HepG2 (cell line): ENCODE results near the gene MLN. TPM values are rescaled to one million over a fixed set of nuclear protein-coding genes. Genes with fewer than 3 reads are reported as not detected.
A peak's percentile ranks its signal among the peaks of the same experiment; 100 is the strongest.

Experiments
- ADNP ChIP-seq: sonication (generic); formaldehyde crosslinking; IDR thresholded peaks from 2 replicates; pipeline ENCODE4 v1.4.0; 2020; ENCODE audit warnings: missing genetic modification reagents
- CCDC6 ChIP-seq: sonication (generic); formaldehyde crosslinking; IDR thresholded peaks from 2 replicates; pipeline ENCODE4 v1.8.1; 2022; ENCODE audit warnings: mild to moderate bottlenecking, missing genetic modification reagents, moderate library complexity
- FOXM1 ChIP-seq: sonication (generic); formaldehyde crosslinking; IDR thresholded peaks from 2 replicates; pipeline ENCODE4 v1.5.0; 2020; ENCODE audit warnings: missing genetic modification reagents
- HDAC1 ChIP-seq: sonication (generic); formaldehyde crosslinking; IDR thresholded peaks from 2 replicates; pipeline ENCODE4 v1.5.1; 2020; ENCODE audit warnings: mild to moderate bottlenecking, missing genetic modification reagents
- MAFG ChIP-seq: sonication (generic); formaldehyde crosslinking; IDR thresholded peaks from 2 replicates; pipeline ENCODE4 v1.5.1; 2020; ENCODE audit warnings: mild to moderate bottlenecking, missing genetic modification reagents
- RARA ChIP-seq: IDR thresholded peaks from 2 replicates; pipeline ENCODE4 v1.6.1; 2016; ENCODE audit warnings: missing genetic modification reagents, missing compliant biosample characterization
- SAP130 ChIP-seq: IDR thresholded peaks from 2 replicates; pipeline ENCODE4 v1.6.1; 2016; ENCODE audit warnings: low read depth
- TAF15 ChIP-seq: fragments of 200-400 bp; formaldehyde crosslinking; IDR thresholded peaks from one replicate; pipeline ENCODE4 v1.6.1; 2018; ENCODE audit warnings: mild to moderate bottlenecking, low read depth, low read length; ENCODE audit not compliant: poor library complexity, severe bottlenecking
- TOPORS ChIP-seq: sonication (generic); formaldehyde crosslinking; IDR thresholded peaks from 2 replicates; pipeline ENCODE4 v1.8.0; 2023; ENCODE audit warnings: mild to moderate bottlenecking, missing genetic modification reagents
- ZFY ChIP-seq: sonication (generic); formaldehyde crosslinking; IDR thresholded peaks from 2 replicates; pipeline ENCODE4 v1.4.0; 2020; ENCODE audit warnings: missing genetic modification reagents
- ZMYM4 ChIP-seq: sonication (generic); formaldehyde crosslinking; IDR thresholded peaks from 2 replicates; pipeline ENCODE4 v1.8.1; 2023; ENCODE audit warnings: mild to moderate bottlenecking, missing genetic modification reagents
- ZNF225 ChIP-seq: sonication (generic); formaldehyde crosslinking; IDR thresholded peaks from 2 replicates; pipeline ENCODE4 v1.4.0; 2020; ENCODE audit warnings: mild to moderate bottlenecking, missing genetic modification reagents
- ZNF263 ChIP-seq: sonication (generic); formaldehyde crosslinking; IDR thresholded peaks from 2 replicates; pipeline ENCODE4 v1.4.0; 2020; ENCODE audit warnings: missing genetic modification reagents
- ZNF317 ChIP-seq: sonication (generic); formaldehyde crosslinking; IDR thresholded peaks from 2 replicates; pipeline ENCODE4 v1.5.0; 2020; ENCODE audit warnings: mild to moderate bottlenecking, missing genetic modification reagents
- ZNF350 ChIP-seq: sonication (generic); formaldehyde crosslinking; IDR thresholded peaks from 2 replicates; pipeline ENCODE4 v1.4.0; 2020; ENCODE audit warnings: mild to moderate bottlenecking, low read depth, missing genetic modification reagents, borderline replicate concordance
- ZNF605 ChIP-seq: sonication (generic); formaldehyde crosslinking; IDR thresholded peaks from 2 replicates; pipeline ENCODE4 v1.8.0; 2022; ENCODE audit warnings: mild to moderate bottlenecking, missing genetic modification reagents
- ZNF674 ChIP-seq: sonication (generic); formaldehyde crosslinking; IDR thresholded peaks from 2 replicates; pipeline ENCODE4 v1.5.0; 2020; ENCODE audit warnings: low read depth, mild to moderate bottlenecking, missing genetic modification reagents
- ZNF709 ChIP-seq: sonication (generic); formaldehyde crosslinking; IDR thresholded peaks from 2 replicates; pipeline ENCODE4 v1.5.0; 2020; ENCODE audit warnings: mild to moderate bottlenecking, missing genetic modification reagents
- polyA plus RNA-seq, 8 experiments: library from polyadenylated mRNA; depleted of rRNA in 3 of 8; stranded (reverse) in 7 of 8; unstranded in 1 of 8; fragments of >200 nt; fragmentation: Illumina TruSeq in 4 of 8; extraction: Trizol in 4 of 8; gene quantifications; 2 replicates each; pipeline versions ENCODE4 v1.2.1 to v1.2.3, GENCODE V29; 2011 to 2016; ENCODE audit warnings: low read depth in 4 of 8, missing spikeins in 1 of 8, mixed read lengths in 1 of 8; ENCODE audit not compliant: insufficient read depth in 1 of 8
- total RNA-seq, 5 experiments: library from RNA; depleted of rRNA; stranded (reverse); fragments of >200 nt; fragmentation: Illumina TruSeq; extraction: Trizol; gene quantifications; 2 replicates each; pipeline ENCODE4 v1.2.3, GENCODE V29; 2016; ENCODE audit warnings: low read depth in 1 of 5
- TF ChIP-seq, protein P1 (sequence below): sonication (generic); formaldehyde crosslinking; IDR thresholded peaks from 2 replicates; pipeline ENCODE4 v1.4.0; 2020; ENCODE audit warnings: missing genetic modification reagents
- TF ChIP-seq, protein P2 (sequence below): sonication (generic); formaldehyde crosslinking; IDR thresholded peaks from 2 replicates; pipeline ENCODE4 v1.8.0; 2022; ENCODE audit warnings: mild to moderate bottlenecking, missing genetic modification reagents, borderline replicate concordance
- TF ChIP-seq, protein P3 (sequence below): sonication (generic); formaldehyde crosslinking; IDR thresholded peaks from 2 replicates; pipeline ENCODE4 v1.5.0; 2020; ENCODE audit warnings: missing genetic modification reagents, mild to moderate bottlenecking, borderline replicate concordance
- TF ChIP-seq, protein P4 (sequence below): sonication (generic); formaldehyde crosslinking; IDR thresholded peaks from 2 replicates; pipeline ENCODE4 v1.5.0; 2020; ENCODE audit warnings: missing genetic modification reagents, mild to moderate bottlenecking, borderline replicate concordance

Gene MLN
- total and polyA plus RNA-seq, 2 of the 13 experiments (the other 11 are each of a cell fraction or from before 2014, with no cell fraction given): not detected

DNA sequence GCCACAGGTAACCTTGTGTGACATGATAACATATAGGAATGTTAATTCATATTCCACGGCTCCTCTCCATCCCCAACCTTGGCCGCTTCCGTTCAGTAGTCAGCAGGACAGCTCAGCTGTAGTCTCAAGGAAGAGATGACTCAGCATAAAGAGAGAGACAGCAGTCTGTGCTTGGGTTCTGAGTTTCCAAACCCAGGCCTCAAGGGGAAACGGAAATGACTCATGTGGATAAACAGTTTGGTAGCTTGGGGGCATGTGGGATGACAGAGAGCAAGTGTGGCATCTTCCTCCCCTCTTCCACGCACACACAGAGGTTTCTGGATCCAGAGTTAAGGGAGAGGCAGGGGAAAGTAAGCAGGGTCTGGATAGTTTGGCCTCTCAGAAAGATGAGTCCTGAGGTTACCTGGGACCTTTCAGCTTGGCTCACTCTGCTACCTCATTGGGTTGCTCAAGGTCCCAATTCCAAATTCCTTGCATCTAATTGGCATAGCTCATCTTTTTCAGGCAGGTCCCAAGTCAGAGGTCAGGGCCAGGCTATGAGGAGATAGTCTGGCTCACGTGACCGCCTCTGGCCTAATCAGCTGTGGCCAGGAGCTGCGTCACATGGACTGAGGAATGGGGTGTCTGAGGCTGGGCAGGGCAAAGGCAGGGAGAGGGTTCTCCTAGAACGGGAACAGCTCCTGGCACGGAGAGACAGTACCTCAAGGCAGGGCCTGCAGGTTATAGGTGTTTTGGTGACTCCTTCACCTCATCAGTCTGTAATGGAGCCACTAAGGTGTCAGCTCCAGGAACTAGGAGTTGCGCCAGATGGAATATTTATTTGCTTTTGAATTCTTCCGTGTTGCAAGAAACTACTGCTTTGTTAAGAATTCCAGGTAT, 36.5 kb upstream of the MLN start (continued):
- TF ChIP-seq, protein P1, sequence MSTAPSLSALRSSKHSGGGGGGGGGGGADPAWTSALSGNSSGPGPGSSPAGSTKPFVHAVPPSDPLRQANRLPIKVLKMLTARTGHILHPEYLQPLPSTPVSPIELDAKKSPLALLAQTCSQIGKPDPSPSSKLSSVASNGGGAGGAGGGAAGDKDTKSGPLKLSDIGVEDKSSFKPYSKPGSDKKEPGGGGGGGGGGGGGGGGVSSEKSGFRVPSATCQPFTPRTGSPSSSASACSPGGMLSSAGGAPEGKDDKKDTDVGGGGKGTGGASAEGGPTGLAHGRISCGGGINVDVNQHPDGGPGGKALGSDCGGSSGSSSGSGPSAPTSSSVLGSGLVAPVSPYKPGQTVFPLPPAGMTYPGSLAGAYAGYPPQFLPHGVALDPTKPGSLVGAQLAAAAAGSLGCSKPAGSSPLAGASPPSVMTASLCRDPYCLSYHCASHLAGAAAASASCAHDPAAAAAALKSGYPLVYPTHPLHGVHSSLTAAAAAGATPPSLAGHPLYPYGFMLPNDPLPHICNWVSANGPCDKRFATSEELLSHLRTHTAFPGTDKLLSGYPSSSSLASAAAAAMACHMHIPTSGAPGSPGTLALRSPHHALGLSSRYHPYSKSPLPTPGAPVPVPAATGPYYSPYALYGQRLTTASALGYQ (CRISPR knock-in tag): 0 out of 2 replicates have a peak, but pooled peaks have one; percentile 4
- TF ChIP-seq, protein P2, sequence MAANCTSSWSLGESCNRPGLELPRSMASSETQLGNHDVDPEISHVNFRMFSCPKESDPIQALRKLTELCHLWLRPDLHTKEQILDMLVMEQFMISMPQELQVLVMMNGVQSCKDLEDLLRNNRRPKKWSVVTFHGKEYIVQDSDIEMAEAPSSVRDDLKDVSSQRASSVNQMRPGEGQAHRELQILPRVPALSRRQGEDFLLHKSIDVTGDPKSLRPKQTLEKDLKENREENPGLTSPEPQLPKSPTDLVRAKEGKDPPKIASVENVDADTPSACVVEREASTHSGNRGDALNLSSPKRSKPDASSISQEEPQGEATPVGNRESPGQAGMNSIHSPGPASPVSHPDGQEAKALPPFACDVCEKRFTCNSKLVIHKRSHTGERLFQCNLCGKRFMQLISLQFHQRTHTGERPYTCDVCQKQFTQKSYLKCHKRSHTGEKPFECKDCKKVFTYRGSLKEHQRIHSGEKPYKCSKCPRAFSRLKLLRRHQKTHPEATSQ (CRISPR knock-in tag): peak; percentile 74
- TF ChIP-seq SAP130 (CRISPR knock-in tag) (peak; percentile 96), ZFY (peak; percentile 74), ZNF263 (CRISPR knock-in tag) (peak; percentile 69), ZMYM4 (CRISPR knock-in tag) (0 out of 2 replicates have a peak, but pooled peaks have one; percentile 23), FOXM1 (CRISPR knock-in tag) (no peak), HDAC1 (CRISPR knock-in tag) (peak; percentile 51), MAFG (CRISPR knock-in tag) (peak; percentile 98), ZNF605 (peak; percentile 60), CCDC6 (CRISPR knock-in tag) (peak; percentile 75; the same call in 1 of the 2 replicates), ZNF350 (peak; percentile 82), RARA (CRISPR knock-in tag) (peak; percentile 83), ZNF317 (CRISPR knock-in tag) (peak; percentile 83; the same call in 1 of the 2 replicates), TAF15 (no peak), ADNP (CRISPR knock-in tag) (no peak), ZNF709 (CRISPR knock-in tag) (no peak), ZNF674 (CRISPR knock-in tag) (no peak), TOPORS (CRISPR knock-in tag) (peak; percentile 73; the same call in 1 of the 2 replicates), ZNF225 (CRISPR knock-in tag) (no peak)
- TF ChIP-seq, protein P3, sequence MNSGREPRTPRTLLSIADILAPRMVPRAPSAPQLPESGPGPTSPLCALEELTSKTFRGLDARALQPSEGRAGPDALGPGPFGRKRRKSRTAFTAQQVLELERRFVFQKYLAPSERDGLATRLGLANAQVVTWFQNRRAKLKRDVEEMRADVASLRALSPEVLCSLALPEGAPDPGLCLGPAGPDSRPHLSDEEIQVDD (CRISPR knock-in tag): no peak
- TF ChIP-seq, protein P4, sequence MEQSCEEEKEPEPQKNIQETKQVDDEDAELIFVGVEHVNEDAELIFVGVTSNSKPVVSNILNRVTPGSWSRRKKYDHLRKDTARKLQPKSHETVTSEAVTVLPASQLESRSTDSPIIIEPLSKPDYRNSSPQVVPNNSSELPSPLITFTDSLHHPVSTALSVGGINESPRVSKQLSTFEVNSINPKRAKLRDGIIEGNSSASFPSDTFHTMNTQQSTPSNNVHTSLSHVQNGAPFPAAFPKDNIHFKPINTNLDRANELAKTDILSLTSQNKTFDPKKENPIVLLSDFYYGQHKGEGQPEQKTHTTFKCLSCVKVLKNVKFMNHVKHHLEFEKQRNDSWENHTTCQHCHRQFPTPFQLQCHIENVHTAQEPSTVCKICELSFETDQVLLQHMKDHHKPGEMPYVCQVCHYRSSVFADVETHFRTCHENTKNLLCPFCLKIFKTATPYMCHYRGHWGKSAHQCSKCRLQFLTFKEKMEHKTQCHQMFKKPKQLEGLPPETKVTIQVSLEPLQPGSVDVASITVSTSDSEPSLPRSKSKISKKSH (CRISPR knock-in tag): peak; percentile 16; the same call in 1 of the 2 replicates
